MCF 10A (cell line): ENCODE data around the gene SPRING1. TPM values are rescaled to one million over a fixed set of nuclear protein-coding genes. Genes with fewer than 3 reads are reported as not detected.

Experiments used
- BruUV-seq: library from RNA; stranded (reverse); fragments of 400-500 nt; replicated peaks from 2 replicates; lab custom pipeline; 2021; lab: Mats Ljungman, UMichigan
- CTCF ChIA-PET: fragments of 300-600 bp; sonication (Branson Sonifier 250); formaldehyde crosslinking; extraction: SDS; loops from one replicate; lab custom pipeline; 2021; ENCODE audit warnings: antibody characterized with exemption, inconsistent platforms; lab: Yijun Ruan, JAX
- POLR2A ChIA-PET: fragments of 300-600, 350-650 bp; sonication (Branson Sonifier 250); formaldehyde crosslinking; extraction: SDS; loops from one replicate; lab custom pipeline; 2020; ENCODE audit warnings: antibody characterized with exemption, inconsistent platforms; lab: Yijun Ruan, JAX
- DNase-seq: peaks from one replicate; pipeline ENCODE4 v3.0.0-alpha.2; 2018; ENCODE audit not compliant: unreplicated experiment
- H3K27ac Mint-ChIP-seq: one replicate; pipeline ENCODE4 v1.8.0; 2022; ENCODE audit warnings: mild to moderate bottlenecking, low read depth, mixed read lengths; ENCODE audit not compliant: unreplicated experiment
- H3K27me3 Mint-ChIP-seq: one replicate; pipeline ENCODE4 v1.8.0; 2022; ENCODE audit warnings: mixed read lengths; ENCODE audit not compliant: insufficient read depth, unreplicated experiment
- H3K36me3 Mint-ChIP-seq: one replicate; pipeline ENCODE4 v1.8.0; 2022; ENCODE audit warnings: mild to moderate bottlenecking, moderate library complexity, mixed read lengths; ENCODE audit not compliant: insufficient read depth, unreplicated experiment
- H3K4me1 Mint-ChIP-seq: one replicate; pipeline ENCODE4 v1.8.0; 2022; ENCODE audit warnings: mixed read lengths; ENCODE audit not compliant: insufficient read depth, unreplicated experiment
- H3K4me3 Mint-ChIP-seq: one replicate; pipeline ENCODE4 v1.8.0; 2022; ENCODE audit warnings: mild to moderate bottlenecking, moderate library complexity, mixed read lengths; ENCODE audit not compliant: unreplicated experiment
- H3K9me3 Mint-ChIP-seq: one replicate; pipeline ENCODE4 v1.8.0; 2022; ENCODE audit warnings: mixed read lengths; ENCODE audit not compliant: unreplicated experiment
- CTCF ChIP-seq: fragments of 200-600 bp; IDR thresholded peaks from one replicate; pipeline ENCODE4 v1.8.0; 2022; ENCODE audit warnings: antibody characterized with exemption, mild to moderate bottlenecking; ENCODE audit not compliant: unreplicated experiment
- intact Hi-C: fragments of 100-400 bp; cut with micrococcal nuclease; formaldehyde crosslinking; loops from 2 replicates; pipeline ENCODE4 v1.14.1; 2022
- total RNA-seq: library from RNA; stranded (reverse); gene quantifications from 2 replicates; pipeline ENCODE4 v1.2.3, GENCODE V29; 2022

The SPRING1 gene
- total RNA-seq, 1 experiment from 2014 or later = 26.2 TPM

GRCh38 chr12:116773276-116773731, 35.4 kb upstream of the SPRING1 start:
- no peak for TF ChIP-seq CTCF
- intact Hi-C loops = no loop called here
- no peaks in the 10 kb centered on the region for H3K36me3 Mint-ChIP-seq
- H3K9me3 Mint-ChIP-seq = no peaks in the 10 kb centered on the region
- no TSS peak for BruUV-seq
- no peaks in the 10 kb centered on the region for H3K4me1 Mint-ChIP-seq
- ChIA-PET POLR2A (no interaction called here), CTCF (no interaction called here)
- H3K4me3 Mint-ChIP-seq = no peak overlapping the region
- no peaks in the 10 kb centered on the region for H3K27me3 Mint-ChIP-seq
- no peak overlapping the region for H3K27ac Mint-ChIP-seq
- peak; percentile 35 for DNase-seq

- intact Hi-C loops = no loop called here
- no peak for TF ChIP-seq CTCF
- H3K27ac Mint-ChIP-seq = no peak overlapping the region
- H3K4me1 Mint-ChIP-seq = no peaks in the 10 kb centered on the region
- H3K4me3 Mint-ChIP-seq = no peak overlapping the region
- H3K36me3 Mint-ChIP-seq = no peaks in the 10 kb centered on the region
- no peaks in the 10 kb centered on the region for H3K27me3 Mint-ChIP-seq
- POLR2A ChIA-PET = no interaction called here
- CTCF ChIA-PET = no interaction called here
- BruUV-seq = no TSS peak
- H3K9me3 Mint-ChIP-seq = no peaks in the 10 kb centered on the region
- DNase-seq = no peak
Observed at GRCh38 chr12:116771651-116772050, 33.8 kb upstream of the SPRING1 start.

- Mint-ChIP-seq H3K9me3 (no peaks in the 10 kb centered on the region), H3K36me3 (no peaks in the 10 kb centered on the region), H3K4me1 (no peaks in the 10 kb centered on the region), H3K27me3 (no peaks in the 10 kb centered on the region), H3K27ac (no peak overlapping the region), H3K4me3 (no peak overlapping the region)
- no peak for TF ChIP-seq CTCF
- no TSS peak for BruUV-seq
- CTCF ChIA-PET = no interaction called here
- no peak for DNase-seq
- POLR2A ChIA-PET = no interaction called here
- intact Hi-C loops = no loop called here
Observed at GRCh38 chr12:116766746-116767145, 28.9 kb upstream of the SPRING1 start.

- no peaks in the 10 kb centered on the region for H3K4me1 Mint-ChIP-seq
- H3K27ac Mint-ChIP-seq = no peak overlapping the region
- intact Hi-C loops = no loop called here
- no peaks in the 10 kb centered on the region for H3K9me3 Mint-ChIP-seq
- no peaks in the 10 kb centered on the region for H3K27me3 Mint-ChIP-seq
- no peak for DNase-seq
- H3K36me3 Mint-ChIP-seq = no peaks in the 10 kb centered on the region
- BruUV-seq = no TSS peak
- POLR2A ChIA-PET = no interaction called here
- CTCF ChIA-PET = no interaction called here
- H3K4me3 Mint-ChIP-seq = no peak overlapping the region
- TF ChIP-seq CTCF = no peak
Observed at GRCh38 chr12:116766285-116766684, 28.4 kb upstream of the SPRING1 start.
